GM10847 (cell line): Measurements from ENCODE around the gene CDH23.

Source experiments
- POLR2A ChIP-seq: IDR thresholded peaks from 2 replicates; pipeline ENCODE4 v1.6.1; 2011; ENCODE audit not compliant: insufficient read length; ENCODE audit errors: extremely low read depth

The CDH23 gene

DNA sequence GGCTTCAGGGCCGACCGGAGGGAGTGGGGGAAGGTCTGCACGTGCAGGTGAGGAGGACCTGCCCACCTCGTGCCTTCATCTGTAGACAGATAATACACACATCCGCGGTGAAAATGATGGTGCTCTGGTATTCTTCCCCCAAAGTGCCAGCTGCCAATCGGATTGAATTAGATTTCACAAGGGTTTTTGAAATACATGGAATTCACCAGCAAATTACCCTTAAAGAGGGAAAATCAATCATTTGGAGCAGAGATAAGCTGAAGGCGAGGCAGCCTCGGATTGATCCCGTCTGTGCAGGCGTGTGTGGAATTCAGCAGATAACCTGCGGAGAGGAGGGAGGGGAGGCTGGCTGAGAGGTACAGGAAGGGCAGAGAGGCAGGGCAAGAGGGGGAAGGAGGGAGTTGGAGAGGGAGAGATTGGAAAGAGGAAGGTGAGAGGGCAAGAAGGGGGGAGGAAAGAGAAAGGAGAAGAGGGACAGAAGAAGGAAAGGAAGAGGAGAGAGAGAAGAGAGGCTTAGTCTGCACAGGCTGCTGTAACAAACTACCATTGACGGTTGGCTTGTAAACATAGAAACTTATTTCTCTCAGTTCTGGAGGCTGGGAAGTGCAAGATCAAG is 238.6 kb downstream of the CDH23 start:
- no peak for TF ChIP-seq POLR2A

DNA sequence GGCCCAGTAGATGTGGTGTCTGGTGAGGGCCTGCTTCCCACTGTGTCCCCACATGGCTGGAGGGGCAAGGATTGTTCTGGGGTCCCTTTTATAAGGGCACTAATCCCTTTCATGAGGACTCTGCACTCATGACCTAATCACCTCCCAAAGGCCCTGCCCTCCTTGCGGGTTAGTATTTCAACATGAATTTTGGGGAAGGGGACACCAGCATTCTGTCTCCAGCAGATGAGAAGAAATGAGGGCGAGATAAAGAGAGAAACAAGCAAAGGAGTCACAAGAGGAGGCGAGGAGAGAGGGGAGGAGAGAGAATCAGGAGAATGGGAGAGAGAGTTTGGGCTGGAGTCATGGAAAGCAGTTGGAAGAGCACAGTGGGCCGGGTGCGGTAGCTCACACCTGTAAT is 239.1 kb downstream of the CDH23 start:
- no peak for TF ChIP-seq POLR2A

DNA sequence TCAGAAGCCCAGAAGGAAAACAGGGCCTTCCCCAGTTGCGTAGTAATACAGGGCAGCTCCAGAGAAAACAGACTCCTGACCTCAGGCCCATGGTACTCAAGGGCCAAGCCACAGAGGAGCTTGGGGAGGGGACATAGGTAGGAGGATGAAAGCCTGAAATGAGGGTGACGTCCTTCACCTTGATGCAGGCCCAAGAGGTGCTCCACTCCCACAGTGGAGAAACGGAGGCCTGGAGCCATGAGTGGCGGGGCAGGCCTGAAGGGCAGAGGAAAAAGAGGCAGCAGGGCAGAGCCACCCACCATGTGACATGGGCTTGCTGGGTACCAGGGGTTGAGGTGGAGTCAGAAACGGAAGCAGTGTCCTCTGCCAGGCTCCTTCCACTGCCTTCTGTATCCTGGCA is 239.9 kb downstream of the CDH23 start:
- TF ChIP-seq POLR2A, result no peak

DNA sequence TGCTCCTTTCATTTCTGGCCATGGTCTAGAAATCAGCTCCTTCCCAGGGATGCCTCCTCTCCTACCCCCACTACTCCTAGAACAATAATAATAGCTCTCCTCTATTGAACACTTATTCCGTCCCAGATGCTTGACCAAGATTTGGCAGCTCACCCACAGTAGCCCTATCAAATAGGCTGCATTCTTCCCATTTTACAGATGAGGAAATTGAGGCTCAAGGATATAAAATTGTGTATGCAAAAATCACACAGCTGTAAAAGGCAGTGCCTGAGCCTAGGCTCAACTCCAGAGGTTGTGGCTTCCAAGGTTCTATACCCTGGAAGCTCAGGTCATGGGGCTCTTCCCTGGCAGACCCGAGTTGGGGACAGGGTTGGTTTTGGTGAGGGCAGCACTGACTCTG is 240.6 kb downstream of the CDH23 start:
- no peak for TF ChIP-seq POLR2A

DNA sequence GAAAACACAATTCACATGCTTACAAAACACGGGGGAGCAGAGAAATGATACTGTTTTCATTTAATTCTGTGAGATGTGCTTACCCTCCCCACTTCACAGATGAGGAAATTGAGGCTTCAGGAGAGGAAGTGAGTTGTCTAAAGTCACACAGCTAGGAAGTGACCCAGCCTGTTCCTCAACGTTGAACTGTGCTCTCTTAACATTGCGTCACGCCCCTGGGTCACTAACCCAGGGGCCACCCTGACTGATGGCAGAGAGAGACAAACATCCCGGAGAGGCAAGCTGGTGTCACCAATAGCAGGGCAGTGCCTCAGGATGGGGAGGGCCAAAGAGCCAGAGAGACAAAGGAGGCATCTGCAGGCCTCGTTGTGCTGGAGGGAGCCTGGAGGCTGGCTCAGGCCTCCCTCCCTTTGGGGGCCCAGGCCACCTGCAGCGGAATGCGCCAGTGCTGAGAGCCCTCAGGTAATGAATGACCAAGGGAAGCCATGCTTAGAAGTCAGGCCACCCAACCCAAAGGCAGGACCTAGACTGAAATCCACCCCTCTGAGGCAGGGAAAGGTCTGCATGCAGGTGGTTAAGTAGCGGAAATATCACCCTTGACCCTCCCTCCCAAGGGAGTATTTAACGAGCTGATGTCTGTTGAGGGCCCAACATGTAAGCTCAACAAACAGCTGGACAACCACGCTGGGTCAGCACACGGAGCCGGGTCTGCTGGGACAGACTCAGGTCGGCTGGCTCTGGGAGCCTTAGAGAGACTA is 241.5 kb downstream of the CDH23 start:
- no peak for TF ChIP-seq POLR2A

DNA sequence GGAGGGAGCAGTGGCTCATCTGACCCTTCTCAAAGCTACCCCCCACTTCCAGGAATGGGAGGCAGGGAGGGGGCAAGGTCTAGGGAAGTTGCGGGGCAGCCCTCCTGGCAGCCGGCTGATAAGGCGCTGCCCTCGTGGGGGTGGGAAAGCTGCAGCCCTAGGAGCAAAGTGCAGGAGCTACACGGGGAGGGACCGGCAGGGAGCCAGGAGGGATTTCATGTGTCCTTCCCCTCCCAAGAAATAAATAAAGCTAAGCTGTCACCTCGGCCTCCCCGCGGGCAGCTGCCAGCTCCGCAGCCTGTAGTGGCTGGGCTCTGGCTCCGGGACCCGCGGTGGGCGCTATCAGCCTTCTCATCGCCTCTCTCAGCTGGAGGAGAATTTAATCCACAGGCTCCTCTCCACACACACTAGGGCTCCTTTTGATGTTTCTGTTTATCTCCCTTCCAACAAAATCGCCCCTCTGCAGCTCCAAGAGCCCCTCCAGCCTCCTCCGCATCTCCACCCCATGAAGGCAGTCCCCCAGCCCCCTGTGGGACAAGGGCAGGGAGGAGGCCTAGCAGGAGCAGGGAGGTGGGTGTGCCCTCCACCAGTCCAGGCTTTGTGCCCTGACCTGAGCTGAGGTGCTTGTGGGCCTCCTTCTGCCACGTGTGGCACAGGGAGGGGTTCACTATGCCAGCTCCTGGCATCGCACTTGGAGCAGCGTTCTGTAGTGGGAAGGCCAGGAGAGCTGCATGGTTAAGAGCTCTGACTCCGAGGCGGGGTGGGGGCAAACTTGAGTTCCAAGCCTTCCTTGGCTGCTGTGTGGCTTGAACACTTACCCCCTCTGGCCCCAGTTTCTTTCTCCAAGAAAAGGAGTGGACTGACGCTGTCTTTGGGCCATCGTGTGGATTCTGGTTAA is 242.4 kb downstream of the CDH23 start:
- no peak for TF ChIP-seq POLR2A

DNA sequence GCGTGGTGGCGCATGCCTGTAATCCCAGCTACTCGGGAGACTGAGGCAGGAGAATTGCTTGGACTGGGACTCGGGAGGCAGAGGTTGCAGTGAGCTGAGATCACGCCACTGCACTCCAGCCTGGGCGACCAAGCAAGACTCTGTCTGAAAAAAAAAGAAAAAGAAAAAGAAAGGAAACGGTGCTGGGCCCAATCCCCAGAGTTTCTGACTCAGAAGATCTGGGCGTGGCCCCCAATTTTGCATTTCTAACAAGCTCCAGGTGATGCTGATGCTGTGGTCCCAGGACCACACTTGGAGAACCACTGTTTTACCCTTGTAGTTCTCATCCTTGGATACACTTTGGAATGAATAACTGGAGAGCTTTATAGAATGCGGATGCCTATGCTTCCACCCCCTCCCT is 243.9 kb downstream of the CDH23 start:
- TF ChIP-seq POLR2A, result no peak

DNA sequence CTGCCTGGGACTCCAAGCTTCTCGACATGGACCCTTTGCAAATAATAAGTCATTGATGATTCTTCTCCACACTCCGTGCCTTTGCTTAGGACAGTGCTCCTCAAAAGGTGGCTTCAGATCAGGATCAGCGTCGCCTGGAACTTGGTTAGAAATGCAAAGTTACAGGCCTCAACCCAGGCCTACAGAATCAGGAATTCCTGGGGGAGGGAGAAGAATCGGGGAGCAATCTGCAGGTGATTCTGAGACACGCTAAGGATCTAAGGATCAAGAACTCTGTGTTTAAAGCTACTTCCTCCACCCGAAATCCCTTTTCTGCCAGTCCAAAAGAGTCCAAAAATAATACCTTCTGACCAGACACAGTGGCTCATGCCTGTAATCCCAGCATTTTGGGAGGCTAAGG is 244.7 kb downstream of the CDH23 start:
- no peak for TF ChIP-seq POLR2A

DNA sequence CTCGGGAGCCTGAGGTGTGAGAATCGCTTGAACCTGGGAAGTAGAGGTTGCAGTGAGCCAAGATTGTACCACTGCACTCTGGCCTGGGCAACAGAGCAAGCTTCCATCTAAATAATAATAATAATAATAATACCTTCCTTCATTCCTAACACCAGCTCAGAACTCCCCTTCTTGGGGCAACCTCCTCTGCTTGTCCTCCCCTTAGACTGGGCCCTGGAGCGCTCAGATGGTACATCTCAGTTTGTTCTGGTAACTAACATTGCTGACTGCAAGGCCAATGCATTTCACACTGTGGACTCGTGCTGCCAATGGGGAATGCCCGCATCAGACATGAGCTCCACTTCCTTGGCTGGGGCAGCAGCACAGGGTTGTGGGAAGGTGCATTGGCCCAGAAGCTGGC is 245.3 kb downstream of the CDH23 start:
- no peak for TF ChIP-seq POLR2A

DNA sequence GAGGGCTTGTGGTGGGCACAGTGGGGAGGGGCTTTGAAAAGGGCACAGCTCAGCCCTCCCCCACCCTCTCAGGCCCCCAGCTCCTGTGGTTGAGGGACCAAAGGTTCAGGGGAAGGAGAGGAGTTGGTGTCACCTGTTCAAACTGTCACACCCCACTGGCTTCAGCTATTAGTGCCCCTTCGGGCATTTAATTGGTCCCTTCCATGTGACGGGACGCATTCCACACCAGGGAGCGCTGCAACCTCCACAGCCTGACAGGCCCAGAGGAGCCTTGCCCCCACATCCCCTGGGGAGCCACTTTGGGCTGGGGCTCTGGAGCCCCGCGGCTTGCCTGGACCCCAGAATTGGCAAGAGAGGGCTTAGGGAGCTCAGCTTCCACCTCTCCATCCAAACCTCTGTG is 247.2 kb downstream of the CDH23 start:
- TF ChIP-seq POLR2A, result no peak

DNA sequence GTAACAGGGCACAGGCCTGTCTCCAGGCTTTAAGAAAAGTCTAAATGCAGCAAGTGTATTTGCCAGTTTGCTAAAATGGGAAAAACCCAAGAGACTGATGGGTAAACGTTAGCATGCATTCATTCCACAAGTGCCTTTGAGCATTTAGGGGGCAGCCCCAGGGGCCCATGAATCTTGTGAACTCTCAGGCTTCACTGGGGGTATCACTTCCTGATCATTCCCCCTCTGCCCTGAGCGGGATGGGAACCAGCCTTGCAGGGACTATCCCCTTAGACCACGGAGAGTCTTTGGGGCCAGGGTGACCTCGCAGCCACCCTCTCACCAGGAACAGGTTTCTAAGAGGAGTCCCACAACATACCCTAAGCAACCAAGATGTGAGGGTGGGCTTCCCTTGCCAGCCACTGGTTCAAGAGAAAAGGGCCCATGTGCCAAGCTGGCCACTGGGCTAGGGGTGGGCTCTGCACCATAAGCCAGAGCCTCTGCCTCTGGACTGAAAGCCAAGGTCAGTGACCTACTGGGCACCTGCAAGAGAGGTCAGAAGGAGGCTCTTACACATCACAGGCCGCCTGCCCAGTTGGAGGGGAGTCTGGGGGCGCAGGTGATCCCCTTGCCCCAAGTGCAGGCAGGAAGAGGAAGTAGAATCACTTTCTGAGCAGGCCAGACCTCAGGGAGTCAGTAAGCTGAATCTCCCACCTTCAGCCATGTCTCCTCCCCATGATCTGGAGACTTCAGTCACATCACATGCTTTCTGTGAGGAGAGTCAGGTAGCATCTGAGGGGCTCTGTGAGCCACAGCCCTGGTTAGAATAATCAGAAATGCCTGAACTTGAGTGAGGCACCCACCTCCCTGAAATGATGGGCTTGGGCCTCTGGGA is 247.8 kb downstream of the CDH23 start:
- TF ChIP-seq POLR2A, result no peak

DNA sequence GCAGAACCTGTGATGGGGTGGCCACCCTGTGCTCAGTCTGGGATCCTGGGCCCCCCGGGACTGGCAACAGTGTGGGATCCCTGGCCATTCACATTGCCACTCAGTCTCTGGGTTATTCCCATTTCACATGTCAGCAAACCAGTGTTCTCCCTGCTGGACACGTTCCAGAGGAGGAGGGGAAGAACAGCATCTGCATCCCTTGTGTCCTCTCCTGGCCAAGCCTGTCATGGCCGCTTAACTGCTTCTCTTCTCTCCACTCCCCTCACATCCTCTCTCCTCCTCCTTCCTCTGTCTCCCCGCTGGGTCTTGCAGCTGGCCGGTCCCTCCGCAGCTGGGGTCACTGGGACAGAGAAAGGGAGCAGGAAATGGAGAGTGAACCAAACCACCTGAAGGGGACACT is 248.5 kb downstream of the CDH23 start:
- no peak for TF ChIP-seq POLR2A

DNA sequence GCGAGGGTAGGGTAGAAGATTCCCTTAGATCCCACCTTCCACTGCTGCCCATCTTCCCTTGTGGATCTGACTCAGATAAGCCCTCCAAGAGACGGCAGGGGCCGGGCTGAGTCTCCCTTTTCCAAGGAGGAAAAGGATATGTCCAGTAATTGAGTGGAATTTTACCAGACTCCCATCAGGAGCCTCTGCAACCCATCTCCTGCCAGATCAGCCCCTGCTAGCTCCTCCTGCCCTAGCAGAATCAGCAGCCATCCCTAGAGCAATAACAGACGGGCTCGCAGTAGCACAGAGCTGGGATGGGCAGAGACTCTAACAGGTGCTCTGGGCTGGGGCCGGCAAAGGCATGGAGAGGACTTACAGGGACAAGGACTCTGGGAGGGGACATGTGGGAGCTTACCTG is 249.3 kb downstream of the CDH23 start:
- no peak for TF ChIP-seq POLR2A

DNA sequence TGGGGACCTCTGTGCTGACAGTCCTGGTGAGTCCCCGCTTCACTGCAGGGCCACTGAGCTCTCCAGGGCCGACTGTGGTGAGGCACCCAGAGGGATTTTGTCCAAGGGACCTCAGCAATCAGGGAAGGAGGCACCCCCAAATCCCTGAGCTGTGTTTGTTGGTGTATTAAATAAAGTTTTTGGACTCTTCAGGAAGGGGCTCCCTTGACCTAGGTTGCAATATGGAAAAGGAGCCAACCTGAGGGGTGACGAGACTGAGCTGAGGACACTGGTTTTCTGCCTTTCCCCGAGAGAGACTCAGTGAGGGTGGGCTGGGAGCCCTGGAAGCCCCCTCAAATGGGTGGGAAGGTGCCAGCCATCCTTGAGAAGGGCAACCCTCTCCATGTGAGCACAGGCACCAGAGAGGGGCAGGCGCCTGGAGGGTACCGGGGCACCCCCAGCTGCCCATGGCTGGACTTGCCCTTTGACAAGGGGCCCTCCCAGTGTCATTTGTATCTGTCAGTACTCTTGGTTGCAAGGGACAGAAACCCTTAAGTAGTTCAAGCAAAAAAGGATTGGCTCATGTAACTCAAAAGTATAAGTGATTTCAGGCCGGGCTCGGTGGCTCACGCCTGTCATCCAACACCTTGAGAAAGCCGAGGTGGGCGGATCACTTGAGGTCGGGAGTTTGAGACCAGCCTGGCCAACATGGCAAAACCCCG is 250.0 kb downstream of the CDH23 start:
- no peak for TF ChIP-seq POLR2A
